Measurements from ENCODE around the gene NME5. TPM values are rescaled to one million over a fixed set of nuclear protein-coding genes. Genes with fewer than 3 reads are reported as not detected.

Gene NME5
- total and polyA plus RNA-seq, 2 of the 13 experiments (the other 11 are each of a cell fraction or from before 2014, with no cell fraction given): 0.18 TPM; not detected in 1

- WGBS (ENCODE audit: low lambda C conversion rate): 60% methylated on average over 1 of the region's 1 CpG
- no TSS peak for BruUV-seq (replicated peaks)
- H3K27ac ChIP-seq (ENCODE audit: extremely low read length, insufficient read depth, low read length): no peak overlapping the region
- no peaks in the 10 kb centered on the region for H3K27me3 ChIP-seq (ENCODE audit: control insufficient read depth in 1 of 2, insufficient read depth in 2 of 2, low read length in 2 of 2)
- no peak overlapping the region for H3K9ac ChIP-seq (ENCODE audit: insufficient read depth, low read depth, low read length)
- no peak for ATAC-seq
- no peak for FAIRE-seq
- no peak overlapping the region for H3K4me3 ChIP-seq (replicated peaks in 1 of 3; ENCODE audit: insufficient read depth in 1 of 3, low read depth in 2 of 3, low read length in 3 of 3)
- TF ChIP-seq TCF7 (IDR thresholded peaks at IDR 0.05; ENCODE audit: low read depth) (no peak), ZNF766 (CRISPR knock-in tag; IDR thresholded peaks at IDR 0.05; ENCODE audit: borderline replicate concordance) (no peak), ZHX1 (CRISPR knock-in tag; IDR thresholded peaks at IDR 0.05; ENCODE audit: low read depth) (no peak), ZNF615 (CRISPR knock-in tag; IDR thresholded peaks at IDR 0.05; ENCODE audit: borderline replicate concordance) (no peak), TCF7L2 (IDR thresholded peaks at IDR 0.05; ENCODE audit: low read depth, low read length) (no peak), KMT2A (CRISPR knock-in tag; IDR thresholded peaks at IDR 0.05) (no peak), POGK (CRISPR knock-in tag; conservative IDR thresholded peaks at IDR 0.05) (no peak), ATF3 (CRISPR knock-in tag; IDR thresholded peaks at IDR 0.05) (no peak), AKAP8 (CRISPR knock-in tag; IDR thresholded peaks at IDR 0.05) (no peak), IKZF1 (IDR thresholded peaks at IDR 0.05) (no peak), SP1 (IDR thresholded peaks at IDR 0.05) (no peak), SP1 (CRISPR knock-in tag; IDR thresholded peaks at IDR 0.05) (no peak), ZNF761 (CRISPR knock-in tag; conservative IDR thresholded peaks at IDR 0.05) (no peak)
- TF ChIP-seq, protein P1, sequence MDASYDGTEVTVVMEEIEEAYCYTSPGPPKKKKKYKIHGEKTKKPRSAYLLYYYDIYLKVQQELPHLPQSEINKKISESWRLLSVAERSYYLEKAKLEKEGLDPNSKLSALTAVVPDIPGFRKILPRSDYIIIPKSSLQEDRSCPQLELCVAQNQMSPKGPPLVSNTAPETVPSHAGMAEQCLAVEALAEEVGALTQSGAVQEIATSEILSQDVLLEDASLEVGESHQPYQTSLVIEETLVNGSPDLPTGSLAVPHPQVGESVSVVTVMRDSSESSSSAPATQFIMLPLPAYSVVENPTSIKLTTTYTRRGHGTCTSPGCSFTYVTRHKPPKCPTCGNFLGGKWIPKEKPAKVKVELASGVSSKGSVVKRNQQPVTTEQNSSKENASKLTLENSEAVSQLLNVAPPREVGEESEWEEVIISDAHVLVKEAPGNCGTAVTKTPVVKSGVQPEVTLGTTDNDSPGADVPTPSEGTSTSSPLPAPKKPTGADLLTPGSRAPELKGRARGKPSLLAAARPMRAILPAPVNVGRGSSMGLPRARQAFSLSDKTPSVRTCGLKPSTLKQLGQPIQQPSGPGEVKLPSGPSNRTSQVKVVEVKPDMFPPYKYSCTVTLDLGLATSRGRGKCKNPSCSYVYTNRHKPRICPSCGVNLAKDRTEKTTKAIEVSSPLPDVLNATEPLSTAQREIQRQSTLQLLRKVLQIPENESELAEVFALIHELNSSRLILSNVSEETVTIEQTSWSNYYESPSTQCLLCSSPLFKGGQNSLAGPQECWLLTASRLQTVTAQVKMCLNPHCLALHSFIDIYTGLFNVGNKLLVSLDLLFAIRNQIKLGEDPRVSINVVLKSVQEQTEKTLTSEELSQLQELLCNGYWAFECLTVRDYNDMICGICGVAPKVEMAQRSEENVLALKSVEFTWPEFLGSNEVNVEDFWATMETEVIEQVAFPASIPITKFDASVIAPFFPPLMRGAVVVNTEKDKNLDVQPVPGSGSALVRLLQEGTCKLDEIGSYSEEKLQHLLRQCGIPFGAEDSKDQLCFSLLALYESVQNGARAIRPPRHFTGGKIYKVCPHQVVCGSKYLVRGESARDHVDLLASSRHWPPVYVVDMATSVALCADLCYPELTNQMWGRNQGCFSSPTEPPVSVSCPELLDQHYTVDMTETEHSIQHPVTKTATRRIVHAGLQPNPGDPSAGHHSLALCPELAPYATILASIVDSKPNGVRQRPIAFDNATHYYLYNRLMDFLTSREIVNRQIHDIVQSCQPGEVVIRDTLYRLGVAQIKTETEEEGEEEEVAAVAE (CRISPR knock-in tag; IDR thresholded peaks at IDR 0.05; ENCODE audit: borderline replicate concordance): no peak
- no peak overlapping the region for H2AFZ ChIP-seq (ENCODE audit: low read length)
- peaks cover 12% of the 10 kb centered on the region for H3K4me1 ChIP-seq (ENCODE audit: insufficient read depth, low read length)
- H4K20me1 ChIP-seq (ENCODE audit: insufficient read depth, low read length): no peaks in the 10 kb centered on the region
- no peak for DNase-seq (ENCODE audit: low spot score)
- H3K9me3 ChIP-seq (ENCODE audit: low read length): no peaks in the 10 kb centered on the region
- H3K79me2 ChIP-seq (ENCODE audit: insufficient read depth, low read length): no peaks in the 10 kb centered on the region
- intact Hi-C loops (cut with micrococcal nuclease; ENCODE audit: unreplicated experiment): no loop called here
- H3K4me2 ChIP-seq (ENCODE audit: low read depth, low read length): no peak overlapping the region
- H3K36me3 ChIP-seq (replicated peaks in 1 of 2; ENCODE audit: control insufficient read depth in 1 of 2, insufficient read depth in 2 of 2, low read length in 2 of 2): no peaks in the 10 kb centered on the region
- ChIA-PET POLR2A (no interaction called here), CTCF (ENCODE audit: low intra/inter-chr PET ratio, low total read pairs) (no interaction called here)
- in situ Hi-C loops (cut with HindIII; ENCODE audit: extremely low pct_ligation_motif_present, low pct_unique_long_range_greater_than_20kb): no loop called here
Measured at GRCh38 chr5:138109463-138110265, 29.6 kb downstream of the NME5 start.
